ENCODE results near the gene TSPAN31.

DNA sequence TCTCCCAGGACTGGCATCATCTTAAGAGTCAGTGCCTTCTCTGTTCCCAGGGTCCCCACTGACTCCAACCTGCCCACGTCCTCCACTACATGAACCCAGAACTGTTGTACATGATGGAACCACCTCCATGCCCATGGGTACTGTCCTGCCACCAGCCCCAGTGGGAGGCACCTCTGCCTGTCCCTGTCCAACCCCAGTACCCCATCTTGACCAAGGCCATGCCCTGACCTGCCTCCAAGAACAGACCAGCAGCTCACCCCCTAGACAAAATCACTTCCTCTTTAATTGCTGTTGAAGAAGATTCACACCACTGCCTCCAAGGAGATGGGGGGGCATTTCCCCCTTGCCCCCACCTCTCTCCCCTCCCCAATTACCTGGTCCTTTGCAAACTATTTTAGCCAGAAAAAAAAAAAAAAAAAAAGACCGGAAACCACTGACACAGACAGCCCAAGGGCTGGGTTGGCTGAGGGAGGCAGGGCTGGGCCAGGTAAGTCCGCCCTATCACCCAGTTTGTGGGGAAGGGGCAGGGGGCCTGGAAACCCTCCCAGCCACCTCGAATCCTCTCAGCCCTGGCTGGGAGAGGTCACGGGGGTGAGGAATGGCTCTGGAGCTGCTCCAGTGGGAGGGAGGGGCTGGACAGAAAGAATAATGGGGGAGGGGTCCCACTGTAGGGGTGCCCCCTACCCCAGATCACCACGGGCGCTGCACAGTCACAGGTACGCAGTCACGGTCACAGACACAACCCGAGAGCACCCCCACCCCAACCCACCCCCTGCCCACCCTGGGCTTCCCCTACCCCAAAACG lies 19.7 kb upstream of the TSPAN31 start:
- TF ChIP-seq GATA2 (IDR thresholded peaks at IDR 0.05; ENCODE audit: low read depth, low read length) (no peak), GATA3 (IDR thresholded peaks at IDR 0.05; ENCODE audit: low read depth, low read length) (no peak)
